Liver (tissue), 3 donors: ENCODE data around the gene LSMEM2.

Source experiments
- CTCF ChIP-seq: fragments of 150-350 bp; IDR thresholded peaks from 2 replicates; pipeline ENCODE4 v1.5.1; 2017; ENCODE audit warnings: improper control_type of control experiment, low read depth, low read length; ENCODE audit not compliant: missing input control
- MAX ChIP-seq: IDR thresholded peaks from 2 replicates; pipeline ENCODE4 v1.6.1; 2016; ENCODE audit warnings: antibody characterized with exemption
- RXRA ChIP-seq, 2 donors: IDR thresholded peaks; 2 replicates each; pipeline ENCODE4 v1.6.1; 2017 to 2018; ENCODE audit warnings: antibody characterized with exemption in 2 of 2, mild to moderate bottlenecking in 1 of 2
- ZBTB33 ChIP-seq: IDR thresholded peaks from 2 replicates; pipeline ENCODE4 v1.6.1; 2016; ENCODE audit warnings: antibody characterized with exemption
- donor health status: healthy.
- donor health status: healthy.

- no peak for TF ChIP-seq CTCF
- no peak for TF ChIP-seq MAX
- TF ChIP-seq RXRA (IDR thresholded peaks at IDR 0.05), result no peak
- TF ChIP-seq ZBTB33, result no peak
Measured at GRCh38 chr3:50266836-50267235, 12.1 kb upstream of the LSMEM2 start.
